Neuron (in vitro differentiated cells): ENCODE measurements around the gene RFX4.
"Not testable (repeated sequence)": the region's sequence is repeated elsewhere in the genome, so short reads cannot be mapped to it uniquely, and the experiment has no call there.

Experiments
- H2AFZ ChIP-seq: one replicate; pipeline ENCODE4 v1.6.1; 2013; ENCODE audit warnings: low read depth, mild to moderate bottlenecking, inconsistent platforms, low read length, moderate library complexity
- H3K27me3 ChIP-seq: one replicate; pipeline ENCODE4 v1.6.1; 2013; ENCODE audit warnings: low read length; ENCODE audit not compliant: insufficient read depth
- H3K36me3 ChIP-seq: one replicate; pipeline ENCODE4 v1.6.1; 2013; ENCODE audit warnings: low read length; ENCODE audit not compliant: insufficient read depth
- H3K4me1 ChIP-seq: one replicate; pipeline ENCODE4 v1.6.1; 2013; ENCODE audit warnings: low read length; ENCODE audit not compliant: insufficient read depth
- H3K4me3 ChIP-seq: 2 replicates; pipeline ENCODE4 v1.5.1; 2013; ENCODE audit warnings: mild to moderate bottlenecking, low read length, moderate library complexity
- H3K9me3 ChIP-seq: one replicate; pipeline ENCODE4 v1.6.1; 2013; ENCODE audit warnings: low read length

Gene RFX4

DNA sequence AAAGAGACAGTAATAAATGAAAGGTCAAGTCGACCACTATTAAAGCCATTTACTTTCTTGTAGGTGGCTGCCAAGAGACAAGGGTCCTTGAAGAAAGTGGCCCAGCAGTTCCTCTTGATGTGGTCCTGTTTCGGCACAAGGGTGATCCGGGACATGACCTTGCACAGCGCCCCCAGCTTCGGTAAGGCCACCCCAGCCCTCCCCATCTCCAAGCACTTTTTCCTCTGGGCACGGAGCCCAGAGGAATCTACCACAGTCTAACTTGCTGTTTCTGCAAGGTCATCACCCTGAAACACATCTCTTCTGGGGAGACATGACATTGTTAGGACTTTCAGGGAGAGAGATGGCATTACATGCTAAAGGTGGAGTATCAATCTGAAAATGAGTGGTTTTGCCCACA, 137.9 kb downstream of the RFX4 start:
- H3K4me3 ChIP-seq, result no peak overlapping the region
- H3K27me3 ChIP-seq, result no peaks in the 10 kb centered on the region
- peaks cover 3% of the 10 kb centered on the region for H3K4me1 ChIP-seq
- no peak overlapping the region for H2AFZ ChIP-seq
- no peaks in the 10 kb centered on the region for H3K9me3 ChIP-seq
- H3K36me3 ChIP-seq, result peaks cover 93% of the 10 kb centered on the region

DNA sequence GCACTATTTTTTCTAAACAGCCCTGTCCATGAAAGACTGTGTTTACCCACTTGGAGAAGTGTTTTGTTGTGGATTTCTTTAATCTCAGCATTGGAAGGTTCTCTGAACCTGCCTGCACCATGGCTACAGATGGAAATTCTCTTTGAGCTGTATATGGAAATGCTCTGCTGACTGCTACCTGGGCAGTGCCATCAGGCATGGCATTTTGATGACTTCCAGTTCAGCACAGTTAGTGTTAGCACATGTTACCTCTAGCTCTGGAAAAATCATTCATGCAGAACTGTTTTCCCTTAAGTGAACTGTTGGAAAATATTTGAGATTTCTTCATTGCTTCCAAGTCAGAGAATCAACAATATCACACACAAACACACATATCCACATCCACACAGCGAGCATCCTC, 139.1 kb downstream of the RFX4 start:
- Histone ChIP-seq H3K36me3 (peaks cover 88% of the 10 kb centered on the region), H3K9me3 (no peaks in the 10 kb centered on the region), H3K4me3 (no peak overlapping the region), H2AFZ (no peak overlapping the region), H3K4me1 (peaks cover 3% of the 10 kb centered on the region), H3K27me3 (no peaks in the 10 kb centered on the region)

DNA sequence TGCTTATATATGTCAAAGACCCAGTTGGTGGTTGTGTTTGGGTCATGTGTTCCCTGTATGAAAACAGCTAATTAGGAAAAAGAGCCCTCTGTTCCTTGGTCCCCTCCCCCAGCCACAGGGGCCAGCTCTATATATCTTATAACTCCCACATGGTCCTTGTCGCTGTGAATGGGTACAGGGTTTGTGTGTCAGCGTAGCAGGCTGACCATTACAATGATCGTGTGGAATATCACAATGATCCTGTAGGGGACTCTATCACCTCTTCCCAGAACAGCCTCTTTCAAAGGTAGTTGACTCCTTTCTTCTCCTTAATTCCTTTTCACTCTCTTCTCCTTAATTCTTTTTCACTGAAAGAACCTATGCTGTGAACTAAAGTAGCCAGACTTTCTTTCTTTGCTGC, 140.0 kb downstream of the RFX4 start:
- peaks cover 3% of the 10 kb centered on the region for H3K4me1 ChIP-seq
- H3K27me3 ChIP-seq, result no peaks in the 10 kb centered on the region
- H2AFZ ChIP-seq, result no peak overlapping the region
- no peaks in the 10 kb centered on the region for H3K9me3 ChIP-seq
- H3K4me3 ChIP-seq, result no peak overlapping the region
- H3K36me3 ChIP-seq, result peaks cover 87% of the 10 kb centered on the region

DNA sequence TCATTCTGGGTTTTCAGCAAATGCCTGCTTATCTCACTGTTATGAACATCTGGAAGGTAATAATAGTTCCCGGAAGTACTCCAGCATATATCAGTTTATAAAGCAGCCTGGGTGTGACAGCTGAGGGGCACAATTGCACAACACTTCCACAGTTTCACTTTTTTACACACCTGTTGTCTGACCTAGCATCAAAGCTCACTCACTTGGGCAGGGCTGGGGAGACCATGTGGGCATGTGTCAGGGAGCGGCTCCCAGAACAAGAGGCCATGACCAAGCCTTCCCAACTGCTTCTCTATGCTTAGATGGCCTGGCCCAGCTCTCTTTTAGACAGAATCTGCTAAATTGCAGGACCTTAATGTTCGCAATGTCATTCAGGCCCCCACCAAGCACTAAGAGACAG, 140.6 kb downstream of the RFX4 start:
- Histone ChIP-seq H3K9me3 (no peaks in the 10 kb centered on the region), H3K27me3 (no peaks in the 10 kb centered on the region), H3K4me3 (no peak overlapping the region), H3K4me1 (peaks cover 3% of the 10 kb centered on the region), H3K36me3 (peaks cover 87% of the 10 kb centered on the region), H2AFZ (no peak overlapping the region)

DNA sequence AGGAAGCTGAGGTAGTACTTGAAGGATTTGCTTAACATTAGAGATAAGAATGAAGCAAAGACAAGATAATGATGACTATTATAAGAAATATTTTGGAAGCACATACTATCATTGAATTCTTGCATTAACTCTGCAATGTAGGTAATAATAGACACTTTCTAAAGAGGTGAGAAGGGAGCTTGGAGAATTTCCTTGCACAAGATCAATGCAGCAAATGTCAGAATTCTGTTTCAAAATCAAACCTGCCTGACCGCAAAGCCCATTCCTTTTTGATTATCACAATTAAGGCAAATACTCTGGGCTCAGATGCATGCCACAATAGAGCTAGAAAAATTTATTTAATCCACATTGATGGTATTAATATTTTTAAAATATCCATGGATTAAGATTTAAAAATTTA, 141.3 kb downstream of the RFX4 start:
- H3K4me3 ChIP-seq, result no peak overlapping the region
- H2AFZ ChIP-seq, result no peak overlapping the region
- peaks cover 90% of the 10 kb centered on the region for H3K36me3 ChIP-seq
- H3K9me3 ChIP-seq, result no peaks in the 10 kb centered on the region
- H3K4me1 ChIP-seq, result peaks cover 3% of the 10 kb centered on the region
- no peaks in the 10 kb centered on the region for H3K27me3 ChIP-seq

DNA sequence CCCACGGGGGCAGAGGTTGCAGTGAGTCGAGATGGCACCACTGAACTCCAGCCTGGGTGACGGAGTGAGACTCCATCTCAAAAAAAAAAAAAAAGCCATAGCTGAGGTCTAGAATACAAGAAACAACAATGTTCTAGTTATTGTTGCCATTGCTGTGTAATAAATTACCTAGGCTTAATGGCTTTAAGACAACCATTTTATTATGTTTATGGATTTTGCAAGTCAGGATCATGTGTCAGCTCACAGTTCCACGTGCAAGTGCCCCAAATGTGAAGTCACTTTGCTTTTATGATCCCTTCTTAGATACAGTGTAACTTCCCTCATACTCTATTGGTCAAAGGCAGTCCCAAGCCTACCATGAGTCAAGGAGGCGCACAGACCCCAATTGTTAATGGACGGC, 142.1 kb downstream of the RFX4 start:
- Histone ChIP-seq H3K4me3 (no peak overlapping the region), H3K36me3 (peaks cover 90% of the 10 kb centered on the region), H3K27me3 (no peaks in the 10 kb centered on the region), H3K9me3 (no peaks in the 10 kb centered on the region), H2AFZ (no peak overlapping the region), H3K4me1 (peaks cover 3% of the 10 kb centered on the region)

DNA sequence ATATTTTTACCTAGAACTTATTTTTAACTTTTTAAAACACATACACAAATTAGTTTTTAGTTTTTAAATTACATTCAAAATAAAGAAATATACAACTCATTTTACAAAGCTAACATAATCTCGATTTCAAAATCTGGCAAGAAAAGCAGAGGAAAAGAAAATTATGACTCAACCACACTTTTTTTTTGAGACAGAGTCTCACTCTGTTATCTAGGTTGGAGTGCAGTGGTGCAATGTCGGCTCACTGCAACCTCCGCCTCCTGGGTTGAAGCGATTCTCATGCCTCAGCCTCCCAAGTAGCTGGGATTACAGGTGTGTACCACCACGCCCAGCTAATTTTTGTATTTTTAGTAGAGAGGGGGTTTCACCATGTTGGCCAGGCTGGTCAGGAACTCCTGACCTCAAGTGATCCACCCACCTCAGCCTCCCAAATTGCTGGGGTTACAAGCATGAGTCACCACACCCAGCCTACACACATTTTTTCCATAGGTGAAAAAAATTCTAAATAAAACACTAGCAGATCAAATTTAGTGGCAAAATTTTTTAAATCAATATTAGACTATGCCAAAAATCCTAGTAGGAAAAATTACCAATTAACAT, 143.9 kb downstream of the RFX4 start:
- H3K4me1 ChIP-seq, H3K4me3 ChIP-seq, H3K9me3 ChIP-seq, H3K27me3 ChIP-seq, H2AFZ ChIP-seq: not testable (repeated sequence)
- H3K36me3 ChIP-seq, result peaks cover 90% of the 10 kb centered on the region

DNA sequence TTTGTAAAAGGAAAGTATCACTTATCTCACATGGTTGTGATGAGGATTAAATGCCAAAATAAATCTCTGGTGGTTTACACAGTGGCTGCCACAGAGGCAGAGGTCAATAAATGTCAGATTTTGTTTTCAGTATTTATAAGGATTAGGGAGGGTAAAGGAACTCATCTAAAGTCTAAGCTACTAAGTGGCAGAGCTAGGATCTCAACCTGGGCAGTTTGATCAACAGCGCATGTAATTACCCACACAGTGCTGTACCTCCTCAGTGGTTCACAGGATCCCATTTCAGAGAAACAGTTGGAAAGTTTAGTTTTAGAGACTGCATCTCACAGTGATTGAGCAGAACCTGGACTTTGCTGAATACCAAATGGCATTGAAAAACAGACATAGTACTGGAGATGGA, 146.8 kb downstream of the RFX4 start:
- no peak overlapping the region for H2AFZ ChIP-seq
- no peaks in the 10 kb centered on the region for H3K4me1 ChIP-seq
- peaks cover 86% of the 10 kb centered on the region for H3K36me3 ChIP-seq
- H3K4me3 ChIP-seq, result no peak overlapping the region
- no peaks in the 10 kb centered on the region for H3K27me3 ChIP-seq
- H3K9me3 ChIP-seq, result no peaks in the 10 kb centered on the region

DNA sequence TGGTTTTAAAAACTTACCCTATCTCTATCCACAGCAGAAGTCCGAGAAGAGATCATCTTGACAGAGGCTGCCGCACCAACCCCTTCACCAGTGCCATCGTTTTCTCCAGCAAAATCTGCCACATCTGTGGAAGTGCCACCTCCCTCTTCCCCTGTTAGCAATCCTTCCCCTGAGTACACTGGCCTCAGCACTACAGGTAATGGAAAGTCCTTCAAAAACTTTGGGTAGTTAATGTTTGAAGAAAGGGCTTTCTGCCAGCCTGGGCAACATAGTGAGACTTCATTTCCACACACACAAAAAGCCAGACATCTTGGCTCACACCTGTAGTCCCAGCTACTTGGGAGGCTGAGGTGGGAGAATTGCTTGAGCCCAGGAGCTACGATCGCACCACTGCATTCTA, 150.1 kb downstream of the RFX4 start:
- H3K9me3 ChIP-seq, result no peaks in the 10 kb centered on the region
- H3K36me3 ChIP-seq, result peaks cover 93% of the 10 kb centered on the region
- no peaks in the 10 kb centered on the region for H3K4me1 ChIP-seq
- H3K27me3 ChIP-seq, result no peaks in the 10 kb centered on the region
- no peak overlapping the region for H2AFZ ChIP-seq
- H3K4me3 ChIP-seq, result no peak overlapping the region

DNA sequence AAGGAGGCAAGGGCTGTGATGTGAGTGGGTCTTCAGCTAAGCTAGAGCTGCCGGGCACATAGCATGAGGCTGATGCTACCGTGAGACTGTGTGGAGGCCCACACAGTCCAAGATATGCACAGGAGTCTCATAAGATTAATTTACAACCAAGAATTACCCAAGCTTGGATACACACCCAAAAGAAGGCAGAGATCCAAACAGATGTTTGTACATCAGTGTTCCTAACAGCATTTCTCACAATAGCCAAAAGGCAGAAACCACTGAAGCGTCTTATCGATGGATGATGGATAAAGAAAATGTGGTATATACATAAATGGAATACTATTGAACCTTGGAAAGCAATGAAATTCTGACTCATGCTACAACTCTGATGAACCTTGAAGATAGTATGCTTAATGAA, 150.9 kb downstream of the RFX4 start:
- Histone ChIP-seq H3K9me3 (no peaks in the 10 kb centered on the region), H3K4me3 (no peak overlapping the region), H3K36me3 (peaks cover 93% of the 10 kb centered on the region), H2AFZ (no peak overlapping the region), H3K4me1 (no peaks in the 10 kb centered on the region), H3K27me3 (no peaks in the 10 kb centered on the region)

DNA sequence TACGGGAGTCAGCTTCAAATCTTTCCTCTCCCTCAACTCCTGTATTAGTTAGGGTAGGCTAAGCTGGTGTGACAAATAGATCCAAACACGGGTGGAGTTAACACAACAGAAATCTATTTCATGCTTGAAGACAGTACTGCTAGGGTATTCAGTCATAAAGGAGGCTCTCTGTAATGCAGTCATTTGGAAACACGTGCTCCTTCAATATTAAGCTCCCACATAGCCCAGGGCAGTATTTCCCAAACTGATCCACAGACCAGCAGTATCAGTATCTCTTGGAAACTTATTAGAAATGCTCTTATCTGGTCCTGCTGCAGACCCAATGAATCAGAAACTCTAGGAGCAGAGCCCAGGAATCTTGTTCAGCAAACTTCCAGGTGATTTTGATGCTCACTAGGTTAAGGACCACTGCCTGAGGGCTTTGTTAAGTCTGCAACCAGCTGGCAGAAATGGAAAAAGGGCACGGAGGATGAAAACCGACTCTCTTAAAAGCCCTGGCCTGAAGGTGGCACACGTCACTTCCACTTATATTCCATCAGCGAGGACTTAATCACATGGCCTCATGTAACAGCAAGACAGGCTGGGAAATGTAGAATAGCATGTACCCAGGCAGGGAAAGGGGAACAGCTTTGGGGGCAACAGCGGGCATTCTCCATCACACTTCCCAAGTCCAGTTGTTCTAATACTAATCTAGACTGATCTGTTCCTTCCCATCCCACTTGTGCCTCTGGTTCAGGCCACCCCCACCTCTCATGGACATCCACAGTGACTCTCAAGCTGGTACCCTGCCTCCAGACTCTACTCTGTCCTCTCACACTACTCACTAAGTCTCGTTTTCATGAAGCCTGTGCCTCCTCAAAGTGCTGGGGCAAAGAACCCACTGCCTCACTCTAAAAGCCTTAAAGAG, 153.5 kb downstream of the RFX4 start:
- H3K36me3 ChIP-seq, result peaks cover 90% of the 10 kb centered on the region
- peaks cover 3% of the 10 kb centered on the region for H3K4me1 ChIP-seq
- no peaks in the 10 kb centered on the region for H3K27me3 ChIP-seq
- no peaks in the 10 kb centered on the region for H3K9me3 ChIP-seq
- H3K4me3 ChIP-seq, result no peak overlapping the region
- H2AFZ ChIP-seq, result no peak overlapping the region

DNA sequence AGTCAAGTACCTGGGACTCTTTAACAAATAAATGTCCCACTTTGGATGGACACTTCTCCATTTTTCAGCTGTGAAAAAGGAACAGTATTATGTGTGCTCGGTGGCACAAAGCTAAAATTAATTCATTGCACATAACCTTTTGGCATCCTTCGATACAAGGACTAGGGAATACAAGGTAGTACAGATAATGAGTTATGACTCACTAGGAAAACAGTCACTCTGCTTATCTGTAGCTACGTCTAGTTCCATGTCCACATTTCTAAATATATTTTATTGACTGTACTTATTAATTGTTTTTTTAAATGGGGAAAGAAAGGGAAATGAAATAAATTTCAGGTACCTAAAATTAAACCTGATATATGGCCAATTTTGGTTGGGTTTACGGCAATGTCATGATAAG, 156.5 kb downstream of the RFX4 start:
- H3K4me1 ChIP-seq, result peaks cover 3% of the 10 kb centered on the region
- H3K4me3 ChIP-seq, result no peak overlapping the region
- no peaks in the 10 kb centered on the region for H3K9me3 ChIP-seq
- H2AFZ ChIP-seq, result no peak overlapping the region
- no peaks in the 10 kb centered on the region for H3K27me3 ChIP-seq
- peaks cover 92% of the 10 kb centered on the region for H3K36me3 ChIP-seq

DNA sequence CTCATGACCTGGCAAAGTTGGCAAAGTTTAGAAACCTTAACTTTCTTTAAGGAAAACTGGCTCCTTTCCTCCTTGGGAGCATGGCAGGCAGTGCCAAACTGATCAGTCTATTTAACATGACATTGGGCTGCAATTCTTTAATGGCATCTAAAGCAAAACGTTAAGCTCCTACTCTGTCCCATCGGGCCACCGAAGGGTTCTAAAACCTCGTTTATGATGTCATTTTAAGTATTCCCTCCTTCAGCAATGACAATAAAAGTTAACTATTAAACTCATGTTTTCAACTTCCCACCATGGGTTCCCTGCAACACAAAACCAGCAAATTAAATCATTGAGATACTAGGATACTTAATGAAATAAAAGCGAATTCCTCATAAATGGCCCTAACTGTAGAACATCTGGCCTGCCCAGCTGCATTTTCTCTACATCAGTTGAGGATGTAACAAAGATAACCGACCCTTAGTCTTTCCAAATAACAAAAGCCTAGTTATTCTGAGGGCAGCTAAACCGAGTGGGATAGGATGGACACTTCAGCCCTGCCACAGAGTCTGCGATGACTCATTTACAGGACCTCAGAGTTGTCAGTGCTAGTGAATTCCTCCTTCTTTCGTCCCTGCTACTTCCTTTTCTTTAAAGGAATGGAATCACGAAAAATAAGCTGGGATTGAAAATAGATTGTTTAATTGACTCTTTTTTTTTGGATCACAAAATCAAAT, 157.2 kb downstream of the RFX4 start:
- Histone ChIP-seq H3K36me3 (peaks cover 93% of the 10 kb centered on the region), H2AFZ (no peak overlapping the region), H3K9me3 (no peaks in the 10 kb centered on the region), H3K4me3 (no peak overlapping the region), H3K27me3 (no peaks in the 10 kb centered on the region), H3K4me1 (peaks cover 6% of the 10 kb centered on the region)
